Erythroblast (primary cell): ENCODE measurements around the gene NTM.

Experiments used
- GATA1 ChIP-seq: IDR thresholded peaks from 2 replicates; pipeline ENCODE4 v1.6.1; 2011; ENCODE audit warnings: low read depth, mild to moderate bottlenecking, control low read depth, low read length, moderate library complexity
- POLR2A ChIP-seq: IDR thresholded peaks from 2 replicates; pipeline ENCODE4 v1.6.1; 2011; ENCODE audit warnings: mild to moderate bottlenecking, low read length

- TF ChIP-seq POLR2A (no peak), GATA1 (no peak)
These were observed 605.2 kb downstream of the NTM start for GRCh38 chr11:131975619-131976018.
